ACHN (cell line): Measurements from ENCODE around the gene PLS3.
"Not testable (repeated sequence)": the region's sequence is repeated elsewhere in the genome, so short reads cannot be mapped to it uniquely, and the experiment has no call there.

ENCODE experiments used
- DNase-seq: peaks from one replicate; pipeline ENCODE4 v3.0.0-alpha.2; 2015
- in situ Hi-C: cut with HindIII; loops from 2 replicates; pipeline ENCODE4 v1.10.0; 2017; ENCODE audit warnings: low sequenced_read_pairs, low pct_ligation_motif_present, low pct_unique_long_range_greater_than_20kb

Gene PLS3

DNA sequence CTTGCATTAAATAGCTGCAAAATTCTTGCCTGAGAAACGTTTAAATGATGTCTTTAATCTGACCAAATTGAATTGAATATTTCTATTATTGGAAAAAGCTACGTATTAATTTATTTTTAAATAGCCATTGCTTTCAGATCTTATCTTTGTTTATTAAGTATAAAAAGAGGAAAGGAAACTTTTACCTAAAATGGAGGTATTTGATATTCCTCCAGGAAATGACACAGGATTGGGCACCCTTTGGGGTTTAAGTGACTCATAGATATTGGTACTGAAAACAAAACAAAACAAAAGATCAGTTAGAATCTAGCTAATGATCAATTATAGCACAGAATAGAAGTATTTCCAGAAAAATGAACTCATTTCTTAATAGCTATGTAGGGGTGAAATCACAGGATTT is 34.1 kb downstream of the PLS3 start:
- in situ Hi-C loops: no loop called here
- DNase-seq: no peak

DNA sequence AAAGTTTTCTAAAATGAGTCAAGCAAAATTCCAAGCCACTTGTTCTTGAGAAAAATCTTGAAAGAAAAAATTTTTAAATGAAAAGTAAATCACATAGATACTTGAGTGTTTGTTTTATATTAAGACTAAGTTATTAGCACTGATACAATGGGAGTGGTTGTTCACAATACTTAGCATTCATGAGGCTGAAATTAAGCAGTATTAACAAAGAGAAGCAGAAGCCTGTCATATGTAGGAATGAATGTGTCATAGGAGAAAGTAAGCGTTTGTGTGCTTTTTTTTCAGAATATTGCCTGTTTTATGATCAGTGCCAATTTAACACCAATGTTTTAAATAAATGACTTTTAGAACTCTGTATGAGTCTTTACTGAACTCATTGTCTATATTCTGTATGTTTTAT is 37.6 kb downstream of the PLS3 start:
- no peak for DNase-seq
- in situ Hi-C loops: no loop called here

DNA sequence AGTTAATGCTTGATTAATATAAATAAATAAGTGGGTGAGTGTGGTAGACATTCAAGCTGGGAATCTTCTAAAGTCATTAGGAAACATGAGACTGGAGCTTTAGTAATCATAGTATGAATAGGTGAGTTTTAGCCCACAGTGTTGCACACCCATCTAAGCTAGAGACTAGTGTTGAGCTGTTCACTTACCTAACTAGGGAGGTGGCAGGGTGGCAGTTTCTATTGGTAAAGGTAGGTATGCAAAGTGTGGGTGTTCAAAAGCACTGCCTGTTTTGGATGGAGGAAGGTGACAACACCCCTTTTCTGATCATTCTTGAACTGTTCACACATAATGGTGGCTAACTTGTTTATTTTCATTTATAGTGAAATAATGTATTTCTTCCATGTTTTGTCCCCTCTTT is 41.3 kb downstream of the PLS3 start:
- in situ Hi-C loops: no loop called here
- no peak for DNase-seq

DNA sequence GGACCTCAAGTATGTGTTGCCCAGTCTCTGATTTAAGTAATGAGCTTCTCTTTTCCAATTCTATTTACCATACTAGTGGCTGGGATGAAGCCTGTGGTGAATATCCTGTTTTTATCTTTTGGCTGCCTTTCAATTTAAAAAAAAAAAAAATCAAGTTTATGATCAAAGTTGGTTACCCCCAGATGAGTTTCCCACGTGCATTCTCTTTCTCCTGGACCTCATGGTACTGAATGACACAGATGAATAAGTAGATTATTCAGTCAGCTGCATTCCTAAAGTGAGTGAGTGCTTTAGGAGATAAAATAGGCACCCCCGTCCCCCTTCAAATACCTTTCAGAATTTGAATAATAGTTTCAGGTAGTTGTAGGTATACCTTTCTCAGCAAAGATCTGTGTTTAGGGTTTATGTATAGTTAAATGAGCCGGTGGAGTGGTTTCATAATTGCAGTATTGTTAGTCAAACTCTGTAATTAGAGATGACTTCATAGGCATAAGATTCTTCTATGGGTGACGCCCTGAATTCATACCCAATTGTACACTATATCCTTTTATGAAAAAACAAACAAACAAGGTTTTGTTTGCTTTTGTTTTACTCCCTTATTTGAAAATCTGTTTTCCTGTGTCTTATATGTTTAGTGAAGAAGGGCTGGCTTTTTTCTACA is 41.9 kb downstream of the PLS3 start:
- no peak for DNase-seq
- in situ Hi-C loops: no loop called here

DNA sequence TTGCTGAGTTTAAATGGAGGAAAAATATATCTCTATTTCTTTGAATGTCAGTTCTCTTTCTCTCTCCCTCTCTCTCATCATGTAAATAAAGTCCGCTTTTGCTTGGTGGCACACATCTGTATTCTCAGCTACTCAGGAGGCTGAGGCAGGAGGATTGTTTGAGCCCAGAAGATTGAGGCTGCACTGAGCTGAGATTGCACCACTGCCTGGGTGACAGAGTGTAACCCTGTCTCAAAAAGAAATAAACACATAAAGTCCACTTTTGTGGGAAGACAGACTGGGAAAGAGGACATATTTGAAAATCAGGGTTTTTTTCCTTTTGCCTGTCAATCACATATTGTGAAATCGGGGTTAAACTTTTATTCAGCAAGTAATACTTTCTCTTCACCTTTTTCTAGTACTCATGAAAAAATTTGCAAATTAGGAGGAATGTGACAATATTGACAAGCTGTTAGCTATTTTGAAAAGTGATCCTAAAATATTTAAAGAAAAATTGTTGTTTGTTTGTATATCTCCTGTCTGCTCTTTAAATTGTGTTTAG is 42.6 kb downstream of the PLS3 start:
- DNase-seq: no peak
- in situ Hi-C loops: no loop called here

DNA sequence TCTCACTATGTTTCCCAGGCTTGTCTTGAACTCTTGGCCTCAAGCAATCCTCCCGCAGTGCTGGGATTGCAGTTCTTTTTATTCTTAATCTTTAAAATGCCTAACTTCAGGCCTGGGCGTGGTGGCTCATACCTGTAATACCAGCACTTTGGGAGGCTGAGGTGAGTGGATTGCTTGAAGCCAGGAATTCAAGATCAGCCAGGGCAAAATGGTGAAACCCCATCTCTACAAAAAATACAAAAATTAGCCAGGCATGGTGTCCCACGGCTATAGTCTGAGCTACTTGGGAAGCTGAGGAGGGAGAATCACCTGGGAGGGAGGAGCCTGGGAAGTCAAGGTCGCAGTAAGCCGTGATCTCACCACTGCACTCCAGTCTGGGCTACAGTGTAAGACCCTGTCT is 45.9 kb downstream of the PLS3 start:
- in situ Hi-C loops: no loop called here
- no peak for DNase-seq

DNA sequence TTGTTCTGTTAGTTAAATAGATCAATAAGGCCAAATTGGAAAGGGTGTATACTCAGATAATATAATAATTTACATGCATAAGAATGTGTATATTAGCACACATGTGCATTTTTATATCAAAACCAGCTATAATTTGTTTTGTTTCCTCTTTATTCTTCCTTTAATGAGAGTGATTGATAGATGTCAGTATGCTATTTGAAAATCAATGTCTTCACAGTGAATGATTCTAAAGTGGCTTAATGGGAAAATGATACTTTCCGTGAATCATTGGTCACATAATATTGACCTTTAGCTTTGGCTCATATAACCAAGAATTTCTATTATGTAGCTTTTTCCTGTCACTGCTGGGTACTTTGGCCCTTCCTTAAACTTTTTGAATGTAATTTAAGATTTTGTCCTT is 48.6 kb downstream of the PLS3 start:
- in situ Hi-C loops: no loop called here
- DNase-seq: no peak

DNA sequence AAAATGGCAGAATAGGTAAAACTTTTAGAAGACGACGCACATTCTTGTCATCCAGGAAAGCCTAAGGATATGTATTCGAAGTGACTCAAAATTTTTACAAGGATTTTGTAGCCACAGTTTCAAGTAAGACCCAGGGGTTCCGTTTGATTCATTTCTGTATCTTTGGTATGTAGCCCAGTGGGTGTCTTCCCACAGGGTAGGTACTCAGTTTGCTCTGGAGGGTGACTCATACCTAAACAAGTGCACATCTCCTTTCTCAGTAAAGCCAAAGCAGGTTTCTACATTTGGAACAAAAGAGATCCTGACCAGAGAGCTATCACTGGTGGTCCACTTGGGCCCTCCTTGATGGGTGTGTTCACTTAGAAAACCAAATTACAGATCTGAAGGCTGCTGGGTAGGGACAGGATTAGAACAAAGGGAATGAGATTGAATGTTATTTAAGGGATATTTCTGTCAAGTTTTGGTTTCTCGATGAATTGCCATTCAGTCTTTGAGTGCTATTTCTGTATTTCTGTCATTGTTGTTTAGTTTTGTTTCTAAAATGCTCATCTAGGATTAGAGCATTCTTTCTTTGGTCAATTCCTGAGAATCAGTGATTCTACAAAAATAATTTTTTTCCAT is 56.1 kb downstream of the PLS3 start:
- DNase-seq: peak; percentile 60
- in situ Hi-C loops: no loop called here

DNA sequence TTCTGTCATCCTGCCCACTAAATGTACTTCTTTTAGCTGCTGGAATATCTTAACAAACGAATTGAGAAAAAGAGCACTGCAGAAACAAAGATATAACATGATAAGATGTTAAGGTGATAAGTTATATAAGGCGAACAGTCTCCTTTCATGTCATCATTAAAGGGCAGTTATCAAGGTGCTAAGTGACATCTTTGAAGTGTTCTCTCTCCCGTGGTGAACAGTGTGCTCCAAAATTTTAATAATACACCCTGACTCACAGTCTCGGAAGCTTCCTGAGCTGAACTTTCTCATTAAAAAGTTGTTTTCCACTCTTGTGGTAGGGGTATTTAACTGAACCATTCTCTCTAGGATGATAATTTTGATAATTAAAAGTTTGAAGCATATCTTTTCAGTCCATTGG is 61.6 kb downstream of the PLS3 start:
- in situ Hi-C loops: no loop called here
- no peak for DNase-seq

DNA sequence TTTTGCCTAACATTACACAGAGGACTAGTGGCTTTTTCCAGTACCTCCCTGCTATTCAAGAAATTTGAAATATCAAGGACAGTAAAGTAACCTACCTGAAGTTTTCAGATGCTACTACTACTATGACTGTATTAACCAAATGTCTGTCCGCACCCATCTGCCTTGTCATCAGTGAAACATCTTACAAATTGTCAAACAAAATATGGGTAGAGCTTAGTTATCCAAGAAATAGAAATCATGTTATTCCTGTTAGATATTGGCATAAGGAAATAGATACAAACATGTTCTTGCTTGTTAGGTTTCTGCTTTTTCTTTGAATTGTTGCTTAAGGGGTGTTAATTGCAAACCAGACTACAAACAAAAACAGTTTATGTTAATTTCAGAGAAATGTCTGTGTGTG is 63.9 kb downstream of the PLS3 start:
- no peak for DNase-seq
- in situ Hi-C loops: no loop called here

DNA sequence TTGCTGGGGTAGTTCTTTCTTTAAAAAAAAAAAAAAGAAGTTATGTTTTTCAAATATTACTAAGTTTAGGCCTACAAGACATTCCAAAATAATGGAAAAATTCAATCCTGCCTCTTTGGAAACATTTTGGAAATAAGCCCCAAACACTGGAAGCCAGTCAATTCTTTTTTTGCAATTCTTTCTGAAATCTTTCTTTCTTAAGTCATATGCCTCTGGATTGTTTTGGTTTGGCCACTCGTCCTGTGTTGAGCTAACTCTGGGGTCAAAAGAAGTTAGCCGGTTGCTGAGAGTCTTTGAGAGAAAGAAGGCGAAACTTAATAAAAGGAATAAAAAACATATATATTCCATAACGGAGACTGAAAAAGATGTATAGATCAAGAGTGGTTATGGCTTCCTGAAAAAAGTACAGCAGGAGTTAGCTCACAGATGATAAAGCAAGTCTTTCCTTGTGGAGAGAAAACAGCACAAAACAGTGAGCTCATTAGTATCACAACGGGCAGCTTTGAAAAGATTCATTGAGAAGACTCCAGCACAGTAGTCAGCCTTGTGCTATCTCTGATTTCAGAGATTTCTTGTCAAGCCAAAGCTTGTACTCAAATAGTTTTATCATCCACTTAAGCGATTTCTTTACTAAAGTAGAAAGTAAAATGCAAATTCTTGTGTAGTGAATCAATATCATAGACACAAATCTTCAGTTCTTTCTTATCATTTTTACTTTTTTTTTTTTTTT is 64.8 kb downstream of the PLS3 start:
- in situ Hi-C loops: no loop called here
- no peak for DNase-seq

DNA sequence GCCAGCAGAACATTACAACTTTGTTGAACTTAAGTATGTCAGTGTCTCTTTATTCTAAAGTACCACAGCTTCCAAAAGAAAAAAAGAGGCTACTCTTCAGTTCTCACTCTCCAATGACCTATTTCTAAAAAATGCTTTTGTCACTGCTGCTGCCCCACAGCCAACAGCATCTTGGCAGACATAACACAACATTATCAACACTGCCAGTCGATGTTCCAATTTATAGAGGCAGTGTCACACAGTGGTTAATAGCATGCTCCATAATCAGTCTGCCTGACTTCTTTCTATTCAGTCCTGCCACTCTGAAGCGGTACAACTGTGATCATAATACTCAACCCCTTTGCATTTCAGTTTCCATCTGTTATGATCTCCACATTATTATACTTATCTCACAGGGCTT is 69.2 kb downstream of the PLS3 start:
- in situ Hi-C loops: no loop called here
- DNase-seq: no peak

DNA sequence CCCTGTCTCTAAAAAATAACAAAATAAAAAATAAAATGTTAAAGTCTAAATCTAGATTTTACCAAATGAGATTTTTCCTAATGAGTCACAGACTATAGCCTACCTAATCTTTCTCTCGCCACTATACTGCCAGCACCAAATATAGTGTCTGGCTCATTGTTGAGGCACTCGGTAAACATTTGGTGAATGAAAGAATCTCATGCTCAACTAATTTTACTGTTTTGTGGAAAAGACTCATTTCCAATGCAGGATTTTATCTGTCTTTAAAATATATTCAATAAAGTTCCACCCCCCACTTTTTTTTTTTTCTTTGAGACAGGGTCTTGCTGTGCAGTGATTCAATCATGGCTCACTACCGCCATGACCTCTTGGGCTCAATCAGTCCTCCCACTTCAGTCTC is 71.5 kb downstream of the PLS3 start:
- DNase-seq: no peak
- in situ Hi-C loops: no loop called here

DNA sequence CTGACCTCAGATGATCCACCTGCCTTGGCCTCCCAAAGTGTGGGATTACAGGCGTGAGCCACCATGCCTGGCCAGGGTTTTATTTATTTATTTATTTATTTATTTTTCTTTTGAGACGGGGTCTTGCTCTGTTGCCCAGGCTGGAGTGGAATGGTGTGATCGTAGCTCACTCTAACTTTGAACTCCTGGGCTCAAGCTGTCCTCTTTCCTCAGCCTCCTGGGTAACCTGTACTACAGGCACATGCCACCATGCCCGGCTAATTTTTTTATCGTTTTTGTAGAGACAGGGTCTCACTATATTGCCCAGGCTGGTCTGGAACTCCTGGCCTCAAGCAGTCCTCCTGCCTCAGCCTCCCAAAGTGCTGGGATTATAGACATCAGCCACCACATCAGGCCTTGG is 72.4 kb downstream of the PLS3 start:
- DNase-seq, in situ Hi-C loops: not testable (repeated sequence)

DNA sequence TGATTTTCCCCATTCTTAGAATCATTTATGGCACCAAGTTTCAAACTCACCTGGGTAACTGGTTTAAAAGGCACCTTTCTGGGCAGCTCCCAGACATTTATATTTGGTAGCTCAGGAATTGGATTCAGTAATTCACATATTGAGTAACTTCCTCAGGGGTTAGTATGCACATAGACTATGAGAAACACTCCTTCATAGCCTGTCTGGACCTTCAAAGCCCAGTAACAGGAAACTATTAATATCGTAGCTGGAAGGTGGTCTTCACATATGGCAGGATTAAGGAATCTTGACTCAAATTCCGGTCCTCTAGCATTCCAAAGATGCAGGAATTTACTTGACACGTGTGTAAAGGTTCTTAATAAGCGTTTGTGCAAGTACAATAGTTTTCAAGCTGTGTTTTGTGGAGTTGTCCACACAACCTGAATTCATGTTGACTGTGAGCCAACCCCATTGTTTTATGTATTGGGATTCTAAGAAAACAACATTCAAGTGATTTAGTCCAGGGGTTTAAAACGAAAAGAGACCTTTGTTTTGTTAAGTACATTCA is 78.4 kb downstream of the PLS3 start:
- in situ Hi-C loops: no loop called here
- no peak for DNase-seq

DNA sequence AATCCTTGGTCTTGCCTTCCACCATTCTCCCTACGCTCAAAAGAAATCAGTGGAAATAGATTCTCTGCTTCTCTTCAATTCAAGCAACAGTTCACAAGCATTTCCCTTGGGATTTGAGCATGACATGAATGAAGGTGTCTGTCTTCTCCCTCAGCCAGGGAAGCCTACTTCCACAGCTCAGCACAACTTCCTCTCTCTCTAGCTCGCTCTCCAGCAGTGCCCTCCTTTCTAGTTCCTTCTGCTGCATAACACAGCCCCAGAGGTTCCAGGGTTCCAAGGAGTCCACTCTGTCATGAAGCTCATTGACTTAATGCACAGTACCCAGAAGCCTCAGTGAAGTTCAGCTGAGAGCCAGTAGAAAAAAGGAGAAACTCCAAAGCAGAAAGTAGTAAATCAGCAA is 81.3 kb downstream of the PLS3 start:
- no peak for DNase-seq
- in situ Hi-C loops: no loop called here

DNA sequence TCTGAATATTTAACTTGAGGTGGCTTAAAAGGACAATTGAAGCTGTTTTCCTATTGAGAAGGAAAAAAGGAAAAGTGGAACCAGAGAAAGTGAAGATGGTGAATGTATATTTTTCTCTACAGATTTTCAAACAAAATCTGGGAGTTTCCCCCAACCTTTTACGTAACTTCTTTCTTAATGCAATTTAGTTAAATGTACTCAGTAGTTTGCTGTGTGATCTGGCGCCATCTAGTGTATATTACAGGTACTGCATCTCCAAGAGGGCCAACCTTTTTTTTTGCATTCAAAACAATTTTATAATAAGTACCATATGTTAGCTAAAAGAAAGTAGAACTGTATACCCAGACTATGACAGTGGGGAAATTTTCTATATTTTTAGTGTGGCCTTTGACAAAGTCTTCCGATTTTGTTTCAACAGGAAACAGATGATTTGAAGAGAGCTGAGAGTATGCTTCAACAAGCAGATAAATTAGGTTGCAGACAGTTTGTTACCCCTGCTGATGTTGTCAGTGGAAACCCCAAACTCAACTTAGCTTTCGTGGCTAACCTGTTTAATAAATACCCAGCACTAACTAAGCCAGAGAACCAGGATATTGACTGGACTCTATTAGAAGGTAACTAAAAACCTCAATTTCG is 82.0 kb downstream of the PLS3 start:
- DNase-seq: peak; percentile 36
- in situ Hi-C loops: no loop called here

DNA sequence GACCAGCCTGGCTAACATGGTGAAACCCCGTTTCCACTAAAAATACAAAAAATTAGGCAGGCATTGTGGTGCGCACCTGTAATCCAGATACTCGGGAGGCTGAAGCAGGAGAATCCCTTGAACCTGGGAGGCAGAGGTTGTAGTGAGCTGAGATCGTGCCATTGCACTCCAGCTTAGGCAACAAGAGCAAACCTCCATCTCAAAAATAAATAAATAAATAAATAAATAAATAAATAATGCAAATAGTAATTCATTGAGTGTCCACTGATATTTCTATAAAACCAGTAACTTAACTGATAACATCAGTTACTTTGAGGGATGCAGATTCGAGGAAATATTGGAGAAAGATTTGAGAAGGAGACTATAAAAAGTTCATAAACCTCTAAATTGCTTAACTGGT is 83.4 kb downstream of the PLS3 start:
- in situ Hi-C loops, DNase-seq: not testable (repeated sequence)

DNA sequence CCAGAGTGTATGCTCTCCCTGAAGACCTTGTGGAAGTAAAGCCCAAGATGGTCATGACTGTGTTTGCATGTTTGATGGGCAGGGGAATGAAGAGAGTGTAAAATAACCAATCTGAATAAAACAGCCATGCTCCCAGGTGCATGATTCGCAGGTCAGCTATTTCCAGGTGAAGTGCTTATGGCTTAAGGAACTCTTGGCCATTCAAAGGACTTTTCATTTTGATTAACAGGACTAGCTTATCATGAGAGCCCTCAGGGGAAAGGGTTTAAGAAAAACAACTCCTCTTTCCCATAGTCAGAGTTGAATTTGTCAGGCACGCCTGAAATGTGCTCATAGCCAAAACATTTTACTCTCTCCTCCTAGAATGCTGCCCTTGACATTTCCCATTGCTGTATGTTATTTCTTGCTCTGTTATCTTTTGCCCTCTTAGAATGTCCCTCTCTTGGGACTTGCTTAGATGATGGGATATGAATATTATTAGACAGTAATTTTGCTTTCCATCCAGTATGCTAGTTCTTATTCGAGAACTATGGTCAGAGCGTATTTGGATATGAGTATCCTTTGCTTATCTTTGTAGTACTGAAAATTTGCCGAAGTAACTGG is 88.6 kb downstream of the PLS3 start:
- in situ Hi-C loops: no loop called here
- DNase-seq: no peak
